ENCODE measurements around the gene ZNF772. TPM values are rescaled to one million over a fixed set of nuclear protein-coding genes. Genes with fewer than 3 reads are reported as not detected.

Gene ZNF772
- total and polyA plus RNA-seq, 7 experiments from 2014 or later = 1.5 to 20.5 (median 5.2) TPM

- Mint-ChIP-seq H3K36me3 (peaks cover 58 to 77% (median 73%) of the 10 kb centered on the region in 5 donors), H3K9me3 (peaks cover 14 to 77% (median 55%) of the 10 kb centered on the region in 11 donors)
- intact Hi-C loops (cut with micrococcal nuclease) = loop anchor here in 1 of 2 donors (5.0 kb wide), 1 partner anchor 948 kb away; the partner anchor contains the start of gene RPS5
These were observed 38.4 kb downstream of the ZNF772 start for GRCh38 chr19:57438925-57439324.

GRCh38 chr19:57437931-57438330, 39.4 kb downstream of the ZNF772 start:
- intact Hi-C loops (cut with micrococcal nuclease) = loop anchor here in 1 of 2 donors (5.0 kb wide), 1 partner anchor 949 kb away; the partner anchor contains the start of gene RPS5
- H3K4me1 ChIP-seq (ENCODE audit: control insufficient read depth in 2 of 2, insufficient read depth in 2 of 2, low read length in 2 of 2) = peaks cover 7 to 14% of the 10 kb centered on the region in 2 donors
- Mint-ChIP-seq H3K27me3 (no peaks in the 10 kb centered on the region), H3K4me1 (peaks cover 23 to 45% (median 38%) of the 10 kb centered on the region in 7 donors), H3K9me3 (peaks cover 14 to 67% (median 47%) of the 10 kb centered on the region in 11 donors), H3K36me3 (peaks cover 48 to 70% (median 63%) of the 10 kb centered on the region in 5 donors), H3K4me3 (peak overlapping the region in 1 of 10 donors; percentile 13), H3K27ac (no peak overlapping the region)
- H3K27ac ChIP-seq (ENCODE audit: low read depth, low read length) = no peak overlapping the region
- ATAC-seq (no peak), DNase-seq (no peak)
- peaks cover 0 to 25% (median 5%) of the 10 kb centered on the region in 3 experiments for H3K9me3 ChIP-seq (ENCODE audit: control insufficient read depth in 2 of 3, low read length in 3 of 3)
- ChIA-PET CTCF (no interaction called here), POLR2A (interaction anchor here (0.6 kb wide), 1 partner anchor 542 kb away, joined by 3 read pairs; no protein-coding TSS in a partner anchor)
- H3K4me3 ChIP-seq (ENCODE audit: low read length) = no peak overlapping the region
- H3K27me3 ChIP-seq (ENCODE audit: control insufficient read depth in 2 of 2, insufficient read depth in 2 of 2, low read length in 2 of 2) = no peaks in the 10 kb centered on the region
- peaks cover 0 to 45% (median 7%) of the 10 kb centered on the region in 3 experiments for H3K36me3 ChIP-seq (ENCODE audit: control insufficient read depth in 2 of 3, insufficient read depth in 3 of 3, low read length in 3 of 3)

More at GRCh38 chr19:57438925-57439324, 38.4 kb downstream of the ZNF772 start:
- H3K27ac ChIP-seq (ENCODE audit: low read depth, low read length) = no peak overlapping the region
- H3K27ac Mint-ChIP-seq = no peak overlapping the region
- H3K27me3 Mint-ChIP-seq = no peaks in the 10 kb centered on the region
- POLR2A ChIA-PET = no interaction called here
- H3K9me3 ChIP-seq (ENCODE audit: control insufficient read depth in 2 of 3, low read length in 3 of 3) = peaks cover 0 to 35% (median 12%) of the 10 kb centered on the region in 3 experiments
- ATAC-seq = no peak
- DNase-seq = no peak
- H3K4me1 Mint-ChIP-seq = peaks cover 23 to 44% (median 38%) of the 10 kb centered on the region in 7 donors
- H3K4me1 ChIP-seq (ENCODE audit: control insufficient read depth in 2 of 2, insufficient read depth in 2 of 2, low read length in 2 of 2) = peaks cover 7 to 14% of the 10 kb centered on the region in 2 donors
- H3K36me3 ChIP-seq (ENCODE audit: control insufficient read depth in 2 of 3, insufficient read depth in 3 of 3, low read length in 3 of 3) = peaks cover 0 to 55% (median 14%) of the 10 kb centered on the region in 3 experiments
- H3K4me3 ChIP-seq (ENCODE audit: low read length) = no peak overlapping the region
- CTCF ChIA-PET = no interaction called here
- no peaks in the 10 kb centered on the region for H3K27me3 ChIP-seq (ENCODE audit: control insufficient read depth in 2 of 2, insufficient read depth in 2 of 2, low read length in 2 of 2)
- H3K4me3 Mint-ChIP-seq = peak overlapping the region in 3 of 10 donors; percentile 25 to 68 (median 52)

DNA sequence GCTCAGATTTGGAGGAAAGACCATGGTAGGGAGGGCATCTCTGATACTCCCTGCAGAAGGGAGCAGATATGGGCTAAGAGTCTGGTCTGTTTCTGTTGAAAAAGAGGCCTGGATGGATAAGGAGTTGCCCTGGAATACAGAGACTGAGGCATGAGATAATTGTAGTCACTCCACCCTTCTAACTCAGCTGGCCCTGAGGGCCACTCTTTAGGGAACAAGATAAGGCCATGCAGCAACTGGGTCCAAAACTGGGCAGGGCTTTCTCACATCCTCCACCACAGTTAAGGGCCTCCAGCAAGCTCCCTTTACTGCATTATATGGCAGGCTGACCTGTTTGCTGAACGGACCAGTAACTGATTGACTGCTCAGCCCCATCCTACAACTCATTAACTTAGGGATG, 40.9 kb downstream of the ZNF772 start:
- H3K36me3 Mint-ChIP-seq = peaks cover 35 to 63% (median 48%) of the 10 kb centered on the region in 5 donors
- peak overlapping the region; percentile 75 for H3K4me3 ChIP-seq (ENCODE audit: low read length)
- peaks cover 23 to 45% (median 38%) of the 10 kb centered on the region in 7 donors for H3K4me1 Mint-ChIP-seq
- peaks cover 0 to 10% (median 3%) of the 10 kb centered on the region in 3 experiments for H3K9me3 ChIP-seq (ENCODE audit: control insufficient read depth in 2 of 3, low read length in 3 of 3)
- peaks cover 7 to 53% (median 34%) of the 10 kb centered on the region in 11 donors for H3K9me3 Mint-ChIP-seq
- no peaks in the 10 kb centered on the region for H3K27me3 Mint-ChIP-seq
- no peaks in the 10 kb centered on the region for H3K27me3 ChIP-seq (ENCODE audit: control insufficient read depth in 2 of 2, insufficient read depth in 2 of 2, low read length in 2 of 2)
- intact Hi-C loops (cut with micrococcal nuclease) = loop anchor here in 1 of 2 donors (5.0 kb wide), 1 partner anchor 951 kb away; the partner anchor contains the start of gene RPS5
- peak overlapping the region in 6 of 9 donors; percentile 47 to 97 (median 95) for H3K27ac Mint-ChIP-seq
- no peak overlapping the region for H3K27ac ChIP-seq (ENCODE audit: low read depth, low read length)
- peak overlapping the region; percentile 92 to 100 (median 98) for H3K4me3 Mint-ChIP-seq
- POLR2A ChIA-PET = no interaction called here
- CTCF ChIA-PET = no interaction called here
- ATAC-seq (no peak), DNase-seq (no peak)
- peaks cover 0 to 30% (median 6%) of the 10 kb centered on the region in 3 experiments for H3K36me3 ChIP-seq (ENCODE audit: control insufficient read depth in 2 of 3, insufficient read depth in 3 of 3, low read length in 3 of 3)
- peaks cover 7 to 14% of the 10 kb centered on the region in 2 donors for H3K4me1 ChIP-seq (ENCODE audit: control insufficient read depth in 2 of 2, insufficient read depth in 2 of 2, low read length in 2 of 2)

DNA sequence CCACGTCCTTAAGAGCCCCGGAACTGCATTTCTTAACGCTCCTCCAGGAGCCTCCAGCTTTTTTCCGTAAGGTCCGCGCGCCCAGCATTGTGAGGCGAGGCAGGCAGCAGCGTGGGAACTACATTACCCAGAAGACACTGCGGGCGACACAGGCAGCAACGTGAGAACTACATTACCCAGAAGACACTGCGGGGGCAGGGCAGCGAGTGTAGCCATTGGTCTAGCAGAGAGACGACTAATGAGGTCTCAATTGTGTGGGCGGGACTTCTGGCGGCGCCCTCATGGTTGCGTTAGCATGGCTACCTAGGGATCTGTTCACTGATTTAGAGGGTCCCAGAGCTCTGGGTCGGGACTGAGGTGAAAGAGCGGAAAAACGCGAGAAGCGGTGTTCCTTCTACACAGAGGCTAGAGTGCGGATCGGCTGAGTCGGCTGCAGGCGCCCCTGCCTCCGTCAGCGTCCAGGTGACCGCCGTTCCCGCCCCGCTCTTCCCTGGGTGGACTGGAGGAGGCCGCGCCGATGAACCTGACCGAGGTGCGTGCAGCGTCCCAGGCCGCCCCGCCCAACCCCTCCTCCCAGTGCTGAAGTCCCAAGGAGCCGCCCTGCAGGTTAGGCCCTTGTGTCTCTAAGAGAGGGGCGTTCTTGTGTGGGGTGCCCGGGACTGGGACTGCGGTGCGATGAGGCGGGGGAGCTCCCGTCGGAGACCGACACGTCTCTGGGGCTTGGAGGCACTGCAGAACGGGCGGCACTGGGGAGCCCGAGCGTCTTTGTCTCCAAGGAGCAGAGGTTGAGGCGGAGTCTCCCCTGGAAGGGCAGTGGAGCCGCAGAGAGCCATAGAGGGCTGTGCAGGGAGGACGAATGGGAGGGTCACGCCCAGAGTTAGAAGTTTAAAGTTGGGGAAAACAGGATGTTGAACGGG, 42.0 kb downstream of the ZNF772 start, which contains the start of gene ZNF749:
TSS of gene ZNF749 (plus strand) at position 264 of the 917 bp plus-strand sequence. CDS start at position 518, 254 bp downstream.
- H3K27ac Mint-ChIP-seq = peak within 1 kb of the TSS; percentile 79 to 98 (median 95)
- H3K4me3 Mint-ChIP-seq = peak within 1 kb of the TSS; percentile 92 to 100 (median 98)
- ChIA-PET POLR2A (interaction anchor here (0.6 to 1.7 kb wide), 7 partner anchors 16 to 750 kb away, joined by 3 to 6 read pairs (median 3); partner anchors contain the start of genes TRAPPC2B, ZNF134, ZNF274 and ZNF547), CTCF (no interaction called here)
- DNase-seq (peak; percentile 76 to 100 (median 96)), ATAC-seq (peak; percentile 100)
- H3K27me3 Mint-ChIP-seq = no peaks in the 10 kb centered on the region
- H3K4me1 Mint-ChIP-seq = peaks cover 23 to 42% (median 38%) of the 10 kb centered on the region in 7 donors
- peaks cover 28 to 57% (median 39%) of the 10 kb centered on the region in 5 donors for H3K36me3 Mint-ChIP-seq
- Histone ChIP-seq H3K36me3 (ENCODE audit: control insufficient read depth in 2 of 3, insufficient read depth in 3 of 3, low read length in 3 of 3) (peaks cover 0 to 26% (median 6%) of the 10 kb centered on the region in 3 experiments), H3K27me3 (ENCODE audit: control insufficient read depth in 2 of 2, insufficient read depth in 2 of 2, low read length in 2 of 2) (no peaks in the 10 kb centered on the region), H3K27ac (ENCODE audit: low read depth, low read length) (peak within 1 kb of the TSS; percentile 77), H3K4me3 (ENCODE audit: low read length) (peak within 1 kb of the TSS; percentile 75), H3K4me1 (ENCODE audit: control insufficient read depth in 2 of 2, insufficient read depth in 2 of 2, low read length in 2 of 2) (peaks cover 7 to 14% of the 10 kb centered on the region in 2 donors), H3K9me3 (ENCODE audit: control insufficient read depth in 2 of 3, low read length in 3 of 3) (peaks cover 0 to 6% (median 3%) of the 10 kb centered on the region in 3 experiments)
- intact Hi-C loops (cut with micrococcal nuclease) = loop anchor here (1.0 to 5.0 kb wide), 24 partner anchors 24 to 1042 kb away; partner anchors contain the start of genes TRAPPC2B (in 2 of the 2), ZNF134 (in 2 of the 2), ZNF17 (in 2 of the 2) and ZNF304 (in 2 of the 2)
- H3K9me3 Mint-ChIP-seq = peaks cover 7 to 46% (median 28%) of the 10 kb centered on the region in 11 donors

DNA sequence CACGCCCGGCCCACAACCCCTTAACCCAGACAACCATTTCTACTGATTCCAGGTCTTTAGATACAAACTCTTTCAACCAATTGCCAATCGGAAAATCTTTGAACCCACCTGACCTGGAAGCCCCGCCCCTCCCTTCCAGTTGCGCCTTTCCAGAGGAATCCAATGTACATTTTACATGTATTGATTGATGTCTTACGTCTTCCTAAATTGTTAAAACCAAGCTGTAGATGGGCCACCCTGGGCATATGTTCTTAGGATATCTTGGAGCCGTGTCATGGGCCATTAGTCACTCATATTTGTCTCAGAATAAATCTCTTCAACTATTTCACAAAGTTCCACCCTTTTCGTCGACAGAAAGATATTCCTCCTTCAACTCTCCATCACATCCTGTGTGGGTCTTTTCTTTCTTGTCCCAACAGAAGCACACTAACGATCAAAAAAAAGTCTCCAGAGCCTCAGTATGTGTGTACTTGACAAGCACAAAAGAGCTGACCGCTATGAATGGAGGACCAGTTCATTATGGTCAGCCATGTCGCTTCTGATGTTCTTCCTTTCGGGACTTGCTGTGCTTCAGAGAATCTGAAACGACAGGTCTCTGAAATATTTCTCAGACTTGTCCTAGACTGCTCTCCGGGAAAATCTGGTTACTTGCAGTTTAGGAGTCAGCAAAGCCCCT, 42.8 kb downstream of the ZNF772 start:
- H3K4me1 ChIP-seq (ENCODE audit: control insufficient read depth in 2 of 2, insufficient read depth in 2 of 2, low read length in 2 of 2) = peaks cover 7 to 14% of the 10 kb centered on the region in 2 donors
- CTCF ChIA-PET = no interaction called here
- DNase-seq = no peak
- Mint-ChIP-seq H3K4me1 (peaks cover 23 to 41% (median 31%) of the 10 kb centered on the region in 7 donors), H3K27me3 (no peaks in the 10 kb centered on the region), H3K27ac (peak overlapping the region; percentile 79 to 98 (median 95)), H3K36me3 (peaks cover 20 to 50% (median 31%) of the 10 kb centered on the region in 5 donors), H3K9me3 (peaks cover under 1 to 38% (median 21%) of the 10 kb centered on the region in 11 donors), H3K4me3 (peak overlapping the region; percentile 92 to 100 (median 98))
- H3K36me3 ChIP-seq (ENCODE audit: control insufficient read depth in 2 of 3, insufficient read depth in 3 of 3, low read length in 3 of 3) = peaks cover 0 to 23% (median 6%) of the 10 kb centered on the region in 3 experiments
- H3K27ac ChIP-seq (ENCODE audit: low read depth, low read length) = peak overlapping the region; percentile 77
- H3K4me3 ChIP-seq (ENCODE audit: low read length) = peak overlapping the region; percentile 75
- POLR2A ChIA-PET = interaction anchor here (0.6 to 1.7 kb wide), 7 partner anchors 15 to 751 kb away, joined by 3 to 6 read pairs (median 3); partner anchors contain the start of genes TRAPPC2B, ZNF134, ZNF274 and ZNF547
- no peaks in the 10 kb centered on the region for H3K9me3 ChIP-seq (ENCODE audit: control insufficient read depth in 2 of 3, low read length in 3 of 3)
- intact Hi-C loops (cut with micrococcal nuclease) = loop anchor here (1.0 to 5.0 kb wide), 24 partner anchors 23 to 1041 kb away; partner anchors contain the start of genes TRAPPC2B (in 2 of the 2), ZNF134 (in 2 of the 2), ZNF17 (in 2 of the 2) and ZNF304 (in 2 of the 2)
- ATAC-seq = no peak
- H3K27me3 ChIP-seq (ENCODE audit: control insufficient read depth in 2 of 2, insufficient read depth in 2 of 2, low read length in 2 of 2) = no peaks in the 10 kb centered on the region
